Psoas muscle (tissue), 8 donors: ENCODE measurements around the gene PPP1R15A. TPM values are rescaled to one million over a fixed set of nuclear protein-coding genes. Genes with fewer than 3 reads are reported as not detected.
"Not testable (repeated sequence)": the region's sequence is repeated elsewhere in the genome, so short reads cannot be mapped to it uniquely, and the experiment has no call there.

Experiments used
- ATAC-seq, 4 donors: fragments of 200-7000 bp; cut with Tn5 transposase; one replicate each; pipeline ENCODE4 v1.9.1; 2020; ENCODE audit warnings: moderate library complexity in 3 of 4, mild to moderate bottlenecking in 2 of 4
- DNase-seq, 2 donors: peaks; one replicate each; pipeline ENCODE4 v3.0.0-alpha.2; 2020
- H3K27ac ChIP-seq: fragments of 200-600 bp; one replicate; pipeline ENCODE4 v1.8.0; 2022
- H3K27me3 ChIP-seq, 3 donors: fragments of 200-600 bp in 1 of 3; one replicate each; pipeline versions ENCODE4 v1.6.1 to v1.8.0; 2013 to 2022; ENCODE audit warnings: low read length in 2 of 3, mild to moderate bottlenecking in 2 of 3, moderate library complexity in 1 of 3; ENCODE audit not compliant: insufficient read depth in 3 of 3
- H3K36me3 ChIP-seq, 2 donors: fragments of 200-600 bp in 1 of 2; one replicate each; pipeline versions ENCODE4 v1.6.1 to v1.8.0; 2013 to 2022; ENCODE audit warnings: low read depth in 1 of 2, mild to moderate bottlenecking in 1 of 2, moderate library complexity in 1 of 2; ENCODE audit not compliant: insufficient read depth in 1 of 2
- H3K4me1 ChIP-seq: fragments of 200-600 bp; one replicate; pipeline ENCODE4 v1.8.0; 2022
- H3K4me3 ChIP-seq: fragments of 200-600 bp; one replicate; pipeline ENCODE4 v1.8.0; 2022; ENCODE audit warnings: mild to moderate bottlenecking
- H3K9me3 ChIP-seq: fragments of 200-600 bp; one replicate; pipeline ENCODE4 v1.8.0; 2022
- CTCF ChIP-seq: fragments of 200-600 bp; IDR thresholded peaks from one replicate; pipeline ENCODE4 v1.8.0; 2022; ENCODE audit warnings: antibody characterized with exemption
- WGBS, 3 donors: extraction: QIAGEN DNeasy Blood & Tissue Kit; methylation state at CpG; one replicate each; pipeline versions ENCODE4 v1.1.6 to v1.1.7; 2013; 5-methylcytosine and 5-hydroxymethylcytosine counted together
- intact Hi-C, 2 donors: fragments of 100-400 bp; cut with DNase I; formaldehyde crosslinking; loops; one replicate each; pipeline versions ENCODE4 v1.11.0 to v1.14.2; 2022
- polyA plus RNA-seq, 3 donors: library from polyadenylated mRNA; stranded (reverse); fragments of 200-250 nt; gene quantifications; one replicate each; pipeline ENCODE4 v1.2.3, GENCODE V29; 2013
- total RNA-seq, 4 donors: library from RNA; stranded (reverse); fragmentation: NEBNext Ultra II Directional in 2 of 4; extraction: Animal tissue kit (Norgen Biotek cat#: 25700) in 2 of 4; gene quantifications; one replicate each; pipeline versions ENCODE4 v1.2.1 to v1.2.4, GENCODE V29; 2021 to 2023
- donor health status: healthy with polysubstance abuse.
- donor health status: DM: no; HTN: no; CAD: no; lungs with moderate emphysema.
- donor health status: Bipolar disorder and iron deficiency.
- donor health status: healthy.
- donor health status: DM: yes; HTN: yes; CAD: no.
- donor health status: DM: no; HTN: no; CAD: no.
- donor health status: DM: no; HTN: no; CAD: no.
- donor health status: DM: yes; HTN: yes; CAD: no.

PPP1R15A gene
- total and polyA plus RNA-seq, 7 donors, result 34.5 to 93.4 (median 61.1) TPM

- WGBS, 3 donors, result 0 to 1% (median 1%) methylated on average over 14 of the region's 14 CpGs
- DNase-seq, result peak; percentile 84 to 92
- intact Hi-C loops, result loop anchor here in 1 of 2 donors (5.0 kb wide), 1 partner anchor 94 kb away; the partner anchor contains the start of gene FTL
- TF ChIP-seq CTCF, result no peak
- peak; percentile 69 to 79 (median 74) for ATAC-seq
- peaks cover 0 to 46% of the 10 kb centered on the region in 2 donors for H3K36me3 ChIP-seq
- H3K27ac ChIP-seq, result peak overlapping the region; percentile 100
- no peaks in the 10 kb centered on the region for H3K27me3 ChIP-seq
- H3K4me1 ChIP-seq, result peaks cover 43% of the 10 kb centered on the region
- no peaks in the 10 kb centered on the region for H3K9me3 ChIP-seq
- H3K4me3 ChIP-seq, result peak overlapping the region; percentile 99
Observed at GRCh38 chr19:48872884-48873475, 759 bp downstream of the PPP1R15A start.

- intact Hi-C loops, result loop anchor here in 1 of 2 donors (5.0 kb wide), 1 partner anchor 94 kb away; the partner anchor contains the start of gene FTL
- DNase-seq, result no peak
- Histone ChIP-seq H3K36me3 (peaks cover 0 to 53% of the 10 kb centered on the region in 2 donors), H3K4me1 (peaks cover 46% of the 10 kb centered on the region), H3K27me3 (no peaks in the 10 kb centered on the region), H3K27ac (peak overlapping the region; percentile 100), H3K4me3 (peak overlapping the region; percentile 99), H3K9me3 (no peaks in the 10 kb centered on the region)
- 16 to 28% (median 17%) methylated on average over 14 of the region's 14 CpGs for WGBS, 3 donors
- peak in 2 of 4 donors; percentile 0 to 11 for ATAC-seq
- TF ChIP-seq CTCF, result no peak
Observed at GRCh38 chr19:48873476-48874302, 1.5 kb downstream of the PPP1R15A start.

GRCh38 chr19:48874303-48875135 is 2.3 kb downstream of the PPP1R15A start:
- H3K9me3 ChIP-seq, result no peaks in the 10 kb centered on the region
- H3K36me3 ChIP-seq, result peaks cover 0 to 61% of the 10 kb centered on the region in 2 donors
- peak overlapping the region; percentile 99 for H3K4me3 ChIP-seq
- no peaks in the 10 kb centered on the region for H3K27me3 ChIP-seq
- ATAC-seq, result peak in 1 of 4 donors; percentile 2
- intact Hi-C loops, result loop anchor here (5.0 kb wide), 2 partner anchors 88 to 93 kb away; partner anchors contain the start of gene FTL (in 1 of the 2)
- H3K4me1 ChIP-seq, result peaks cover 44% of the 10 kb centered on the region
- H3K27ac ChIP-seq, result peak overlapping the region; percentile 100
- TF ChIP-seq CTCF, result no peak
- 6 to 12% (median 9%) methylated on average over 17 of the region's 17 CpGs for WGBS, 3 donors
- peak in 1 of 2 donors; percentile 70 for DNase-seq

GRCh38 chr19:48876043-48876981 is 4.1 kb downstream of the PPP1R15A start:
- not testable (repeated sequence) for ATAC-seq, H3K9me3 ChIP-seq, H3K27me3 ChIP-seq
- intact Hi-C loops, result loop anchor here in 1 of 2 donors (5.0 kb wide), 1 partner anchor 86 kb away; no protein-coding TSS in a partner anchor
- Histone ChIP-seq H3K36me3 (peaks cover 0 to 63% of the 10 kb centered on the region in 2 donors), H3K27ac (peak overlapping the region; percentile 100), H3K4me1 (peaks cover 44% of the 10 kb centered on the region), H3K4me3 (peak overlapping the region; percentile 99)
- DNase-seq, result peak; percentile 58 to 73
- WGBS, 3 donors, result 56 to 66% (median 64%) methylated on average over 30 of the region's 30 CpGs
